ENCODE measurements around the gene WTAP. TPM values are rescaled to one million over a fixed set of nuclear protein-coding genes. Genes with fewer than 3 reads are reported as not detected.

Gene WTAP
- total and polyA plus RNA-seq, 2 experiments from 2014 or later: 108 to 121 TPM

- Mint-ChIP-seq H3K27ac (no peak overlapping the region), H3K9me3 (no peaks in the 10 kb centered on the region), H3K4me1 (peaks cover 20% of the 10 kb centered on the region), H3K27me3 (ENCODE audit: insufficient read depth, low read depth, poor library complexity) (peaks cover 11% of the 10 kb centered on the region), H3K4me3 (peak overlapping the region; percentile 94), H3K36me3 (ENCODE audit: low read depth) (peaks cover 33% of the 10 kb centered on the region)
- H3K4me2 ChIP-seq: peak overlapping the region; percentile 96
- H3K36me3 ChIP-seq (ENCODE audit: insufficient read depth): peaks cover 11% of the 10 kb centered on the region; the same call in 1 of the 2 replicates
- H4K20me1 ChIP-seq (replicated peaks; ENCODE audit: insufficient read depth): peaks cover 12% of the 10 kb centered on the region; the same call in 1 of the 2 replicates
- no peak overlapping the region for H2AFZ ChIP-seq
- no peaks in the 10 kb centered on the region for H3K9me2 ChIP-seq (ENCODE audit: insufficient read depth)
- ATAC-seq (no peak), DNase-seq (ENCODE audit: low spot score) (peak; percentile 16)
- TF ChIP-seq, protein P1, sequence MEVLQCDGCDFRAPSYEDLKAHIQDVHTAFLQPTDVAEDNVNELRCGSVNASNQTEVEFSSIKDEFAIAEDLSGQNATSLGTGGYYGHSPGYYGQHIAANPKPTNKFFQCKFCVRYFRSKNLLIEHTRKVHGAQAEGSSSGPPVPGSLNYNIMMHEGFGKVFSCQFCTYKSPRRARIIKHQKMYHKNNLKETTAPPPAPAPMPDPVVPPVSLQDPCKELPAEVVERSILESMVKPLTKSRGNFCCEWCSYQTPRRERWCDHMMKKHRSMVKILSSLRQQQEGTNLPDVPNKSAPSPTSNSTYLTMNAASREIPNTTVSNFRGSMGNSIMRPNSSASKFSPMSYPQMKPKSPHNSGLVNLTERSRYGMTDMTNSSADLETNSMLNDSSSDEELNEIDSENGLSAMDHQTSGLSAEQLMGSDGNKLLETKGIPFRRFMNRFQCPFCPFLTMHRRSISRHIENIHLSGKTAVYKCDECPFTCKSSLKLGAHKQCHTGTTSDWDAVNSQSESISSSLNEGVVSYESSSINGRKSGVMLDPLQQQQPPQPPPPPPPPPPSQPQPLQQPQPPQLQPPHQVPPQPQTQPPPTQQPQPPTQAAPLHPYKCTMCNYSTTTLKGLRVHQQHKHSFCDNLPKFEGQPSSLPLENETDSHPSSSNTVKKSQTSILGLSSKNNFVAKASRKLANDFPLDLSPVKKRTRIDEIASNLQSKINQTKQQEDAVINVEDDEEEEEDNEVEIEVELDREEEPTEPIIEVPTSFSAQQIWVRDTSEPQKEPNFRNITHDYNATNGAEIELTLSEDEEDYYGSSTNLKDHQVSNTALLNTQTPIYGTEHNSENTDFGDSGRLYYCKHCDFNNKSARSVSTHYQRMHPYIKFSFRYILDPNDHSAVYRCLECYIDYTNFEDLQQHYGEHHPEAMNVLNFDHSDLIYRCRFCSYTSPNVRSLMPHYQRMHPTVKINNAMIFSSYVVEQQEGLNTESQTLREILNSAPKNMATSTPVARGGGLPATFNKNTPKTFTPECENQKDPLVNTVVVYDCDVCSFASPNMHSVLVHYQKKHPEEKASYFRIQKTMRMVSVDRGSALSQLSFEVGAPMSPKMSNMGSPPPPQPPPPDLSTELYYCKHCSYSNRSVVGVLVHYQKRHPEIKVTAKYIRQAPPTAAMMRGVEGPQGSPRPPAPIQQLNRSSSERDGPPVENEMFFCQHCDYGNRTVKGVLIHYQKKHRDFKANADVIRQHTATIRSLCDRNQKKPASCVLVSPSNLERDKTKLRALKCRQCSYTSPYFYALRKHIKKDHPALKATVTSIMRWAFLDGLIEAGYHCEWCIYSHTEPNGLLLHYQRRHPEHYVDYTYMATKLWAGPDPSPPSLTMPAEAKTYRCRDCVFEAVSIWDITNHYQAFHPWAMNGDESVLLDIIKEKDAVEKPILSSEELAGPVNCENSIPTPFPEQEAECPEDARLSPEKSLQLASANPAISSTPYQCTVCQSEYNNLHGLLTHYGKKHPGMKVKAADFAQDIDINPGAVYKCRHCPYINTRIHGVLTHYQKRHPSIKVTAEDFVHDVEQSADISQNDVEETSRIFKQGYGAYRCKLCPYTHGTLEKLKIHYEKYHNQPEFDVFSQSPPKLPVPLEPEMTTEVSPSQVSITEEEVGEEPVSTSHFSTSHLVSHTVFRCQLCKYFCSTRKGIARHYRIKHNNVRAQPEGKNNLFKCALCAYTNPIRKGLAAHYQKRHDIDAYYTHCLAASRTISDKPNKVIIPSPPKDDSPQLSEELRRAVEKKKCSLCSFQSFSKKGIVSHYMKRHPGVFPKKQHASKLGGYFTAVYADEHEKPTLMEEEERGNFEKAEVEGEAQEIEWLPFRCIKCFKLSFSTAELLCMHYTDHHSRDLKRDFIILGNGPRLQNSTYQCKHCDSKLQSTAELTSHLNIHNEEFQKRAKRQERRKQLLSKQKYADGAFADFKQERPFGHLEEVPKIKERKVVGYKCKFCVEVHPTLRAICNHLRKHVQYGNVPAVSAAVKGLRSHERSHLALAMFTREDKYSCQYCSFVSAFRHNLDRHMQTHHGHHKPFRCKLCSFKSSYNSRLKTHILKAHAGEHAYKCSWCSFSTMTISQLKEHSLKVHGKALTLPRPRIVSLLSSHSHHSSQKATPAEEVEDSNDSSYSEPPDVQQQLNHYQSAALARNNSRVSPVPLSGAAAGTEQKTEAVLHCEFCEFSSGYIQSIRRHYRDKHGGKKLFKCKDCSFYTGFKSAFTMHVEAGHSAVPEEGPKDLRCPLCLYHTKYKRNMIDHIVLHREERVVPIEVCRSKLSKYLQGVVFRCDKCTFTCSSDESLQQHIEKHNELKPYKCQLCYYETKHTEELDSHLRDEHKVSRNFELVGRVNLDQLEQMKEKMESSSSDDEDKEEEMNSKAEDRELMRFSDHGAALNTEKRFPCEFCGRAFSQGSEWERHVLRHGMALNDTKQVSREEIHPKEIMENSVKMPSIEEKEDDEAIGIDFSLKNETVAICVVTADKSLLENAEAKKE (CRISPR knock-in tag; IDR thresholded peaks at IDR 0.05): no peak
- TF ChIP-seq, protein P2, sequence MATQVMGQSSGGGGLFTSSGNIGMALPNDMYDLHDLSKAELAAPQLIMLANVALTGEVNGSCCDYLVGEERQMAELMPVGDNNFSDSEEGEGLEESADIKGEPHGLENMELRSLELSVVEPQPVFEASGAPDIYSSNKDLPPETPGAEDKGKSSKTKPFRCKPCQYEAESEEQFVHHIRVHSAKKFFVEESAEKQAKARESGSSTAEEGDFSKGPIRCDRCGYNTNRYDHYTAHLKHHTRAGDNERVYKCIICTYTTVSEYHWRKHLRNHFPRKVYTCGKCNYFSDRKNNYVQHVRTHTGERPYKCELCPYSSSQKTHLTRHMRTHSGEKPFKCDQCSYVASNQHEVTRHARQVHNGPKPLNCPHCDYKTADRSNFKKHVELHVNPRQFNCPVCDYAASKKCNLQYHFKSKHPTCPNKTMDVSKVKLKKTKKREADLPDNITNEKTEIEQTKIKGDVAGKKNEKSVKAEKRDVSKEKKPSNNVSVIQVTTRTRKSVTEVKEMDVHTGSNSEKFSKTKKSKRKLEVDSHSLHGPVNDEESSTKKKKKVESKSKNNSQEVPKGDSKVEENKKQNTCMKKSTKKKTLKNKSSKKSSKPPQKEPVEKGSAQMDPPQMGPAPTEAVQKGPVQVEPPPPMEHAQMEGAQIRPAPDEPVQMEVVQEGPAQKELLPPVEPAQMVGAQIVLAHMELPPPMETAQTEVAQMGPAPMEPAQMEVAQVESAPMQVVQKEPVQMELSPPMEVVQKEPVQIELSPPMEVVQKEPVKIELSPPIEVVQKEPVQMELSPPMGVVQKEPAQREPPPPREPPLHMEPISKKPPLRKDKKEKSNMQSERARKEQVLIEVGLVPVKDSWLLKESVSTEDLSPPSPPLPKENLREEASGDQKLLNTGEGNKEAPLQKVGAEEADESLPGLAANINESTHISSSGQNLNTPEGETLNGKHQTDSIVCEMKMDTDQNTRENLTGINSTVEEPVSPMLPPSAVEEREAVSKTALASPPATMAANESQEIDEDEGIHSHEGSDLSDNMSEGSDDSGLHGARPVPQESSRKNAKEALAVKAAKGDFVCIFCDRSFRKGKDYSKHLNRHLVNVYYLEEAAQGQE (IDR thresholded peaks at IDR 0.05; ENCODE audit: unreplicated experiment): no peak
- TF ChIP-seq EZH2 (IDR thresholded peaks at IDR 0.05; ENCODE audit: low read depth, unreplicated experiment) (no peak), JUNB (IDR thresholded peaks at IDR 0.05; ENCODE audit: unreplicated experiment) (no peak), ZNF331 (CRISPR knock-in tag; IDR thresholded peaks at IDR 0.05; ENCODE audit: low read depth) (no peak), STAT1 (IDR thresholded peaks at IDR 0.05; ENCODE audit: unreplicated experiment) (no peak)
- TF ChIP-seq, protein P3, sequence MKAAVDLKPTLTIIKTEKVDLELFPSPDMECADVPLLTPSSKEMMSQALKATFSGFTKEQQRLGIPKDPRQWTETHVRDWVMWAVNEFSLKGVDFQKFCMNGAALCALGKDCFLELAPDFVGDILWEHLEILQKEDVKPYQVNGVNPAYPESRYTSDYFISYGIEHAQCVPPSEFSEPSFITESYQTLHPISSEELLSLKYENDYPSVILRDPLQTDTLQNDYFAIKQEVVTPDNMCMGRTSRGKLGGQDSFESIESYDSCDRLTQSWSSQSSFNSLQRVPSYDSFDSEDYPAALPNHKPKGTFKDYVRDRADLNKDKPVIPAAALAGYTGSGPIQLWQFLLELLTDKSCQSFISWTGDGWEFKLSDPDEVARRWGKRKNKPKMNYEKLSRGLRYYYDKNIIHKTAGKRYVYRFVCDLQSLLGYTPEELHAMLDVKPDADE (IDR thresholded peaks at IDR 0.05): no peak
- H3F3A ChIP-seq (replicated peaks; ENCODE audit: low read depth): 0 out of 2 replicates have a peak, but pooled peaks cover 8% of the 10 kb centered on the region
- peak overlapping the region; percentile 95 for H3K4me3 ChIP-seq
- H3K4me1 ChIP-seq (ENCODE audit: insufficient read depth): peaks cover 18% of the 10 kb centered on the region
- no peaks in the 10 kb centered on the region for H3K27me3 ChIP-seq (ENCODE audit: insufficient read depth)
- no peak overlapping the region for H3K27ac ChIP-seq (ENCODE audit: low read depth)
- peaks cover 57% of the 10 kb centered on the region for H3K79me2 ChIP-seq (replicated peaks; ENCODE audit: insufficient read depth)
Observed at GRCh38 chr6:159691963-159692287, 35.4 kb upstream of the WTAP start.

Data from GM23338 (cell line).